ENCODE measurements around the gene LAMC2. TPM values are rescaled to one million over a fixed set of nuclear protein-coding genes. Genes with fewer than 3 reads are reported as not detected.

The LAMC2 gene
- total and polyA plus RNA-seq, 2 donors from 2014 or later, result 4.0 to 89.0 TPM

DNA sequence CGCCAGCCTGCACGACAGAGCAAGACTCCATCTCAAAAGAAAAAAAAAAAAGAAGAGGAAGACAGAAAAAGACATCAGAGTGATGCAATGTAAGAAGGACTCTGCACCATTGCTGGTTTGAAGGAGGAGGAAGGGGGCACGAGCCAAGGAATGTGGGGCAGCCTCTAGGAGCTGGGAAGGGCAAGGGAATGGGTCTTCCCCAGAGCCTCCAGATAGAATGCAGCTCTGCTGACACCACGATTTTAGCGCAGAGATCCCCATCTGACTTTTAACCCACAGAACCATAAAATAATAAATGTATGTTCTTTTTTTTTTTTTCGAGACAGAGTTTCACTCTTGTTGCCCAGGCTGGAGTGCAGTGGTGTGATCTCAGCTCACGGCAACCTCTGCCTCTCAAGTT, 33.9 kb upstream of the LAMC2 start:
- Histone ChIP-seq H3K27me3 (ENCODE audit: control insufficient read depth, insufficient read depth, low read length) (no peaks in the 10 kb centered on the region), H3K36me3 (ENCODE audit: control insufficient read depth in 2 of 3, insufficient read depth in 3 of 3, low read length in 3 of 3) (no peaks in the 10 kb centered on the region), H3K9me3 (ENCODE audit: control insufficient read depth in 2 of 3, insufficient read depth in 1 of 3, low read length in 3 of 3) (no peaks in the 10 kb centered on the region), H3K27ac (ENCODE audit: low read depth in 2 of 2, low read length in 2 of 2) (no peak overlapping the region), H3K4me3 (ENCODE audit: low read length in 3 of 3) (no peak overlapping the region), H3K9ac (ENCODE audit: low read length in 3 of 3) (no peak overlapping the region), H3K4me1 (ENCODE audit: control insufficient read depth in 2 of 3, insufficient read depth in 2 of 3, low read depth in 1 of 3, low read length in 3 of 3) (no peaks in the 10 kb centered on the region)
- FAIRE-seq, result no peak
- DNase-seq, result no peak
- TF ChIP-seq, protein P1, sequence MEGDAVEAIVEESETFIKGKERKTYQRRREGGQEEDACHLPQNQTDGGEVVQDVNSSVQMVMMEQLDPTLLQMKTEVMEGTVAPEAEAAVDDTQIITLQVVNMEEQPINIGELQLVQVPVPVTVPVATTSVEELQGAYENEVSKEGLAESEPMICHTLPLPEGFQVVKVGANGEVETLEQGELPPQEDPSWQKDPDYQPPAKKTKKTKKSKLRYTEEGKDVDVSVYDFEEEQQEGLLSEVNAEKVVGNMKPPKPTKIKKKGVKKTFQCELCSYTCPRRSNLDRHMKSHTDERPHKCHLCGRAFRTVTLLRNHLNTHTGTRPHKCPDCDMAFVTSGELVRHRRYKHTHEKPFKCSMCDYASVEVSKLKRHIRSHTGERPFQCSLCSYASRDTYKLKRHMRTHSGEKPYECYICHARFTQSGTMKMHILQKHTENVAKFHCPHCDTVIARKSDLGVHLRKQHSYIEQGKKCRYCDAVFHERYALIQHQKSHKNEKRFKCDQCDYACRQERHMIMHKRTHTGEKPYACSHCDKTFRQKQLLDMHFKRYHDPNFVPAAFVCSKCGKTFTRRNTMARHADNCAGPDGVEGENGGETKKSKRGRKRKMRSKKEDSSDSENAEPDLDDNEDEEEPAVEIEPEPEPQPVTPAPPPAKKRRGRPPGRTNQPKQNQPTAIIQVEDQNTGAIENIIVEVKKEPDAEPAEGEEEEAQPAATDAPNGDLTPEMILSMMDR (IDR thresholded peaks at IDR 0.05; ENCODE audit: borderline replicate concordance, extremely low read depth, insufficient read depth), result no peak
- intact Hi-C loops (cut with DNase I), result no loop called here

DNA sequence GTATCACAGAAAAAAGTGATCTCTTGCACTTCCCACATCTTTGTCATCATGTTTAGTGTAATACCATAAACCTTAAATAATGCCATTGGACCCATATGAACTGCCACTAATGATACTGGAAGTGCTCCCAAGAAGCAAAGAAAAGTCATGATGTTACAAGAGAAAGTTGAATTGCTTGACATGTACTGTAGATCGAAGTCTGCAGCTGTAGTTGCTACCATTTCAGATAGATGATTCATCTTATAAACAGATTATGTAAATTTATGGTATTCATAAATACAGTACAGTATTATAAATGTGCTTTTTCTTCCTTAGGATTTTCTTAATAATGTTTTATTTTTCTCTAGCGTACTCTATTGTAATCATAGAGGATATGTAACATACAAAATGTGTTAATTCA, 30.1 kb upstream of the LAMC2 start:
- FAIRE-seq, result no peak
- no peak overlapping the region for H3K27ac ChIP-seq (ENCODE audit: low read depth in 2 of 2, low read length in 2 of 2)
- DNase-seq, result no peak
- no peaks in the 10 kb centered on the region for H3K9me3 ChIP-seq (ENCODE audit: control insufficient read depth in 2 of 3, insufficient read depth in 1 of 3, low read length in 3 of 3)
- no peaks in the 10 kb centered on the region for H3K27me3 ChIP-seq (ENCODE audit: control insufficient read depth, insufficient read depth, low read length)
- no peak overlapping the region for H3K9ac ChIP-seq (ENCODE audit: low read length in 3 of 3)
- no peaks in the 10 kb centered on the region for H3K4me1 ChIP-seq (ENCODE audit: control insufficient read depth in 2 of 3, insufficient read depth in 2 of 3, low read depth in 1 of 3, low read length in 3 of 3)
- no peak overlapping the region for H3K4me3 ChIP-seq (ENCODE audit: low read length in 3 of 3)
- TF ChIP-seq, protein P1 (IDR thresholded peaks at IDR 0.05; ENCODE audit: borderline replicate concordance, extremely low read depth, insufficient read depth), result no peak
- intact Hi-C loops (cut with DNase I), result no loop called here
- H3K36me3 ChIP-seq (ENCODE audit: control insufficient read depth in 2 of 3, insufficient read depth in 3 of 3, low read length in 3 of 3), result no peaks in the 10 kb centered on the region

DNA sequence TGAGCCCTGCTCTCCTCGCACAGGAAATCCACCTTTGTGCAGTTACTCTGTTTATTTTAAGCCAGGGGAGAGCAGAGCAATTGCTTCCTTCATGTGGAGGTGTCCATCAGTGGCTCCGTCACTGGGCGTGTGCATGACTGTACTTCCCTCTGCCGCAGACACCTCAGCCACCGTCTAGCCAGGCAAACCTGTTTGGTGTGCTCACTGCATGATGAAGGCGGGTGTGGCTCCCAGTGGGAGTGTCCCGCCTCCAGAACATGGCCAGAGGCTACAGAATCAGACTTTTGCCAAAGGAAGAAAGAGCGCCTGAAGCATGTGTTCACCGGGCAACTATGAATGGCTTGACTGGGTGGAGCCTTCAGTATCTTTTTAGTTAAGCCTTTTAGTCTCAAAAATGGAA, 26.1 kb upstream of the LAMC2 start:
- H3K9me3 ChIP-seq (ENCODE audit: control insufficient read depth in 2 of 3, insufficient read depth in 1 of 3, low read length in 3 of 3), result no peaks in the 10 kb centered on the region
- H3K27ac ChIP-seq (ENCODE audit: low read depth in 2 of 2, low read length in 2 of 2), result no peak overlapping the region
- no peaks in the 10 kb centered on the region for H3K27me3 ChIP-seq (ENCODE audit: control insufficient read depth, insufficient read depth, low read length)
- intact Hi-C loops (cut with DNase I), result no loop called here
- H3K9ac ChIP-seq (ENCODE audit: low read length in 3 of 3), result no peak overlapping the region
- FAIRE-seq (no peak), DNase-seq (peak; percentile 22 to 94 (median 48))
- no peaks in the 10 kb centered on the region for H3K4me1 ChIP-seq (ENCODE audit: control insufficient read depth in 2 of 3, insufficient read depth in 2 of 3, low read depth in 1 of 3, low read length in 3 of 3)
- TF ChIP-seq, protein P1 (IDR thresholded peaks at IDR 0.05; ENCODE audit: borderline replicate concordance, extremely low read depth, insufficient read depth), result no peak
- H3K36me3 ChIP-seq (ENCODE audit: control insufficient read depth in 2 of 3, insufficient read depth in 3 of 3, low read length in 3 of 3), result no peaks in the 10 kb centered on the region
- no peak overlapping the region for H3K4me3 ChIP-seq (ENCODE audit: low read length in 3 of 3)

DNA sequence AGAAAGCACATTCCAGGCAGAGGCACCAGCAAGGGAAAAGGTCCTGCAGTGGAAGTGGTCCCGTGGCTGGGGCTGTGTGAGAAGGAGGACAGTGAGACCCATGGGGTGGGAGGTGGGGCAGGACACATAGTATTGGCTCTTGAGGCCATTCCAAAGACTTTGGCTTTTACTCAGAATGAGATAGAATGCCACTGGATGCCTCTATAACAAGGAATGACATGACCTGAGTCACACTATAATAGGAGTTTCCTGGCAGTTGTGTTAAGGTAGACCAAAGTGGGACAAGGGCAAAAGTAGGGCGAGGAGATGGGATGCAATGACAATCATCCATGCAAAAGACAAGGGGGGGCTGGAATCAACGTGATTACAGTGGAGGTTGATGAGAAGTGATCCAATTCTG, 24.7 kb upstream of the LAMC2 start:
- DNase-seq, result no peak
- Histone ChIP-seq H3K4me1 (ENCODE audit: control insufficient read depth in 2 of 3, insufficient read depth in 2 of 3, low read depth in 1 of 3, low read length in 3 of 3) (no peaks in the 10 kb centered on the region), H3K27ac (ENCODE audit: low read depth in 2 of 2, low read length in 2 of 2) (no peak overlapping the region), H3K36me3 (ENCODE audit: control insufficient read depth in 2 of 3, insufficient read depth in 3 of 3, low read length in 3 of 3) (no peaks in the 10 kb centered on the region), H3K9me3 (ENCODE audit: control insufficient read depth in 2 of 3, insufficient read depth in 1 of 3, low read length in 3 of 3) (no peaks in the 10 kb centered on the region), H3K4me3 (ENCODE audit: low read length in 3 of 3) (no peak overlapping the region), H3K9ac (ENCODE audit: low read length in 3 of 3) (no peak overlapping the region), H3K27me3 (ENCODE audit: control insufficient read depth, insufficient read depth, low read length) (no peaks in the 10 kb centered on the region)
- FAIRE-seq, result no peak
- intact Hi-C loops (cut with DNase I), result no loop called here
- TF ChIP-seq, protein P1 (IDR thresholded peaks at IDR 0.05; ENCODE audit: borderline replicate concordance, extremely low read depth, insufficient read depth), result no peak
